ENCODE data around the gene SYPL2.

SYPL2 gene

GRCh38 chr1:109487261-109487660 lies 20.9 kb downstream of the SYPL2 start (continued):
- TF ChIP-seq ZNF8 (CRISPR knock-in tag; IDR thresholded peaks at IDR 0.05) (no peak), ZFP30 (CRISPR knock-in tag; IDR thresholded peaks at IDR 0.05) (no peak), TOX (CRISPR knock-in tag; IDR thresholded peaks at IDR 0.05; ENCODE audit: borderline replicate concordance) (no peak), ARNTL (CRISPR knock-in tag; IDR thresholded peaks at IDR 0.05; ENCODE audit: borderline replicate concordance, low read depth) (no peak), GLIS3 (CRISPR knock-in tag; IDR thresholded peaks at IDR 0.05) (no peak), BACH2 (CRISPR knock-in tag; IDR thresholded peaks at IDR 0.05; ENCODE audit: borderline replicate concordance) (no peak)

GRCh38 chr1:109488201-109488600 lies 21.9 kb downstream of the SYPL2 start:
- no peak for ATAC-seq
- TF ChIP-seq PATZ1 (CRISPR knock-in tag; IDR thresholded peaks at IDR 0.05; ENCODE audit: borderline replicate concordance) = no peak
- TF ChIP-seq TOX (CRISPR knock-in tag; IDR thresholded peaks at IDR 0.05; ENCODE audit: borderline replicate concordance) = no peak
- TF ChIP-seq GLIS3 (CRISPR knock-in tag; IDR thresholded peaks at IDR 0.05) = no peak
- TF ChIP-seq ZFP3 (CRISPR knock-in tag; IDR thresholded peaks at IDR 0.05) = no peak
- TF ChIP-seq ARNTL (CRISPR knock-in tag; IDR thresholded peaks at IDR 0.05; ENCODE audit: borderline replicate concordance, low read depth) = no peak
- no peak for TF ChIP-seq BACH2 (CRISPR knock-in tag; IDR thresholded peaks at IDR 0.05; ENCODE audit: borderline replicate concordance)
- no peak for TF ChIP-seq TSHZ2 (CRISPR knock-in tag; IDR thresholded peaks at IDR 0.05)
- no peak for TF ChIP-seq RARB (CRISPR knock-in tag; IDR thresholded peaks at IDR 0.05)
- TF ChIP-seq CSDC2 (CRISPR knock-in tag; IDR thresholded peaks at IDR 0.05) = no peak
- TF ChIP-seq, protein P1, sequence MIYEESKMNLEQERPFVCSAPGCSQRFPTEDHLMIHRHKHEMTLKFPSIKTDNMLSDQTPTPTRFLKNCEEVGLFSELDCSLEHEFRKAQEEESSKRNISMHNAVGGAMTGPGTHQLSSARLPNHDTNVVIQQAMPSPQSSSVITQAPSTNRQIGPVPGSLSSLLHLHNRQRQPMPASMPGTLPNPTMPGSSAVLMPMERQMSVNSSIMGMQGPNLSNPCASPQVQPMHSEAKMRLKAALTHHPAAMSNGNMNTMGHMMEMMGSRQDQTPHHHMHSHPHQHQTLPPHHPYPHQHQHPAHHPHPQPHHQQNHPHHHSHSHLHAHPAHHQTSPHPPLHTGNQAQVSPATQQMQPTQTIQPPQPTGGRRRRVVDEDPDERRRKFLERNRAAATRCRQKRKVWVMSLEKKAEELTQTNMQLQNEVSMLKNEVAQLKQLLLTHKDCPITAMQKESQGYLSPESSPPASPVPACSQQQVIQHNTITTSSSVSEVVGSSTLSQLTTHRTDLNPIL (CRISPR knock-in tag; IDR thresholded peaks at IDR 0.05; ENCODE audit: low read depth) = no peak
- no peak for TF ChIP-seq POU6F1 (CRISPR knock-in tag; IDR thresholded peaks at IDR 0.05; ENCODE audit: borderline replicate concordance, low read depth)
- TF ChIP-seq ZC3H10 (CRISPR knock-in tag; IDR thresholded peaks at IDR 0.05) = no peak
- no peak for TF ChIP-seq ESRRG (CRISPR knock-in tag; IDR thresholded peaks at IDR 0.05)
- TF ChIP-seq ZNF70 (CRISPR knock-in tag; IDR thresholded peaks at IDR 0.05) = no peak
- TF ChIP-seq SNAI2 (CRISPR knock-in tag; IDR thresholded peaks at IDR 0.05) = no peak
- TF ChIP-seq ZNF565 (CRISPR knock-in tag; conservative IDR thresholded peaks at IDR 0.05; ENCODE audit: low read depth) = no peak
- no peak for TF ChIP-seq ZNF8 (CRISPR knock-in tag; IDR thresholded peaks at IDR 0.05)
- TF ChIP-seq CSRNP3 (CRISPR knock-in tag; IDR thresholded peaks at IDR 0.05) = no peak

- ATAC-seq = no peak
- no peak for TF ChIP-seq TSHZ2 (CRISPR knock-in tag; IDR thresholded peaks at IDR 0.05)
- TF ChIP-seq ZNF8 (CRISPR knock-in tag; IDR thresholded peaks at IDR 0.05) = no peak
- TF ChIP-seq, protein P1 (CRISPR knock-in tag; IDR thresholded peaks at IDR 0.05; ENCODE audit: low read depth) = no peak
- no peak for TF ChIP-seq ZNF565 (CRISPR knock-in tag; conservative IDR thresholded peaks at IDR 0.05; ENCODE audit: low read depth)
- no peak for TF ChIP-seq RARB (CRISPR knock-in tag; IDR thresholded peaks at IDR 0.05)
- TF ChIP-seq POU6F1 (CRISPR knock-in tag; IDR thresholded peaks at IDR 0.05; ENCODE audit: borderline replicate concordance, low read depth) = no peak
- no peak for TF ChIP-seq PATZ1 (CRISPR knock-in tag; IDR thresholded peaks at IDR 0.05; ENCODE audit: borderline replicate concordance)
- no peak for TF ChIP-seq ZFP30 (CRISPR knock-in tag; IDR thresholded peaks at IDR 0.05)
- TF ChIP-seq GLIS3 (CRISPR knock-in tag; IDR thresholded peaks at IDR 0.05) = no peak
Observed at GRCh38 chr1:109488696-109489095, 22.4 kb downstream of the SYPL2 start.
